GM12878 (cell line): ENCODE measurements around the gene PLPP7. TPM values are rescaled to one million over a fixed set of nuclear protein-coding genes. Genes with fewer than 3 reads are reported as not detected.
"Not testable (repeated sequence)": the region's sequence is repeated elsewhere in the genome, so short reads cannot be mapped to it uniquely, and the experiment has no call there.

Experiments used
- ATAC-seq: fragments of 200-7000 bp; cut with Tn5 transposase; 3 replicates; pipeline ENCODE4 v1.9.1; 2020; ENCODE audit warnings: mild to moderate bottlenecking, moderate library complexity
- BruUV-seq: library from RNA; stranded (reverse); fragments of 400-500 nt; replicated peaks from 2 replicates; lab custom pipeline; 2021; lab: Mats Ljungman, UMichigan
- CTCF ChIA-PET: fragments of 300-600 bp; sonication (Branson Sonifier 250); formaldehyde crosslinking; extraction: SDS; loops from one replicate; lab custom pipeline; 2021; ENCODE audit warnings: inconsistent platforms; lab: Yijun Ruan, JAX
- POLR2A ChIA-PET: fragments of 350-600 bp; formaldehyde crosslinking; extraction: SDS; loops from one replicate; lab custom pipeline; 2021; ENCODE audit warnings: inconsistent platforms; lab: Charles Lee
- RAD21 ChIA-PET: fragments of 300-600 bp; sonication (Branson Sonifier 250); formaldehyde crosslinking; loops from one replicate; lab custom pipeline; 2023; ENCODE audit warnings: antibody characterized with exemption; ENCODE audit not compliant: unreplicated experiment; lab: Charles Lee
- SMC1A ChIA-PET: fragments of 300-600 bp; sonication (Branson Sonifier 250); formaldehyde crosslinking; loops from one replicate; lab custom pipeline; 2023; ENCODE audit not compliant: unreplicated experiment, uncharacterized antibody; lab: Charles Lee
- DNase-seq: peaks from one replicate; pipeline ENCODE4 v3.0.0-alpha.2; 2011; ENCODE audit warnings: low read depth, low spot score
- FAIRE-seq: peaks from 3 replicates; lab custom pipeline; 2011; peaks lifted over from hg19 to GRCh38; lab: Jason Lieb, UNC
- H2AFZ ChIP-seq: 2 replicates; pipeline ENCODE4 v1.6.0; 2011; ENCODE audit warnings: low read depth, low read length, control low read depth; ENCODE audit not compliant: control insufficient read depth
- H3K27ac ChIP-seq: 2 replicates; pipeline ENCODE4 v1.5.1; 2011; ENCODE audit warnings: control low read depth; ENCODE audit not compliant: control insufficient read depth, insufficient read depth
- H3K27me3 ChIP-seq, 2 experiments: replicated peaks in 1 of 2; 2 replicates each; pipeline versions ENCODE4 v1.6.0 to v1.6.1; 2011; ENCODE audit warnings: low read length in 1 of 2; ENCODE audit not compliant: control insufficient read depth in 2 of 2, insufficient read depth in 2 of 2
- H3K36me3 ChIP-seq, 2 experiments: 2 replicates each; pipeline ENCODE4 v1.5.1; 2011; ENCODE audit warnings: low read length in 1 of 2; ENCODE audit not compliant: control insufficient read depth in 2 of 2, insufficient read depth in 2 of 2
- H3K4me1 ChIP-seq: 2 replicates; pipeline ENCODE4 v1.6.1; 2011; ENCODE audit warnings: mild to moderate bottlenecking, low read length, moderate library complexity, mixed read lengths; ENCODE audit not compliant: control insufficient read depth, insufficient read depth
- H3K4me2 ChIP-seq: 2 replicates; pipeline ENCODE4 v1.6.0; 2011; ENCODE audit warnings: control low read depth; ENCODE audit not compliant: control insufficient read depth, insufficient read depth
- H3K4me3 ChIP-seq: fragments of 200-600 bp; sonication (generic); 2 replicates; pipeline ENCODE4 v1.5.1; 2016
- H3K79me2 ChIP-seq: 2 replicates; pipeline ENCODE4 v1.6.0; 2011; ENCODE audit warnings: low read length; ENCODE audit not compliant: control insufficient read depth, insufficient read depth
- H3K9ac ChIP-seq: 2 replicates; pipeline ENCODE4 v1.8.0; 2011; ENCODE audit warnings: low read length, control low read depth, mixed read lengths; ENCODE audit not compliant: control insufficient read depth, insufficient read depth
- H3K9me3 ChIP-seq: replicated peaks from 3 replicates; pipeline ENCODE4 v1.5.1; 2011; ENCODE audit warnings: mild to moderate bottlenecking, low read length; ENCODE audit not compliant: control insufficient read depth, insufficient read depth
- H4K20me1 ChIP-seq: 2 replicates; pipeline ENCODE4 v1.6.0; 2011; ENCODE audit not compliant: control insufficient read depth, insufficient read depth
- CBX3 ChIP-seq: fragments of 200-600 bp; sonication (generic); IDR thresholded peaks from 2 replicates; pipeline ENCODE4 v1.6.1; 2016; ENCODE audit warnings: low read depth, borderline replicate concordance
- GABPA ChIP-seq: IDR thresholded peaks from 2 replicates; pipeline ENCODE4 v1.6.1; 2014; ENCODE audit warnings: antibody characterized with exemption, low read depth, mild to moderate bottlenecking, inconsistent platforms
- MEF2A ChIP-seq: IDR thresholded peaks from 2 replicates; pipeline ENCODE4 v1.6.1; 2011; ENCODE audit warnings: low read depth, mild to moderate bottlenecking, low read length, moderate library complexity; ENCODE audit not compliant: insufficient read depth
- MLLT1 ChIP-seq: fragments of 450-650 bp; IDR thresholded peaks from 2 replicates; pipeline ENCODE4 v1.6.1; 2016; ENCODE audit warnings: mild to moderate bottlenecking
- PKNOX1 ChIP-seq: fragments of 450-650 bp; IDR thresholded peaks from 2 replicates; pipeline ENCODE4 v1.6.1; 2016; ENCODE audit warnings: mild to moderate bottlenecking
- SREBF2 ChIP-seq: IDR thresholded peaks from 2 replicates; pipeline ENCODE4 v1.6.1; 2012; ENCODE audit warnings: mild to moderate bottlenecking, low read length
- TCF12 ChIP-seq: IDR thresholded peaks from 2 replicates; pipeline ENCODE4 v1.6.1; 2011; ENCODE audit warnings: low read depth, mild to moderate bottlenecking, low read length
- WGBS: methylation state at CpG from one replicate; pipeline ENCODE4 v1.1.6; 2016; ENCODE audit warnings: low lambda C conversion rate; ENCODE audit not compliant: insufficient replicate concordance, insufficient coverage; ENCODE audit errors: missing lambda C conversion rate; 5-methylcytosine and 5-hydroxymethylcytosine counted together
- in situ Hi-C: fragments of 300-500 bp; cut with MboI; formaldehyde crosslinking; loops from 9 replicates; pipeline ENCODE4 v1.14.3; 2018; ENCODE audit warnings: mixed read lengths
- intact Hi-C: fragments of 100-400 bp; cut with micrococcal nuclease; formaldehyde crosslinking; loops from one replicate; pipeline ENCODE4 v1.14.2; 2022; ENCODE audit not compliant: unreplicated experiment
- polyA plus RNA-seq, 11 experiments: library from polyadenylated mRNA; depleted of rRNA in 4 of 11; unstranded in 6 of 11; stranded (reverse) in 5 of 11; fragments of >200 nt; fragmentation: Nextera tagmentation in 4 of 11; fragmentation: Illumina TruSeq in 1 of 11; extraction: Ambion mirVana in 4 of 11; extraction: Trizol in 1 of 11; gene quantifications; 1 replicate in 1 of 11; 2 replicates in 10 of 11; pipeline versions ENCODE4 v1.2.1 to v1.2.3, GENCODE V29; 2011 to 2016; ENCODE audit warnings: inconsistent platforms in 2 of 11, missing spikeins in 2 of 11, low read depth in 1 of 11
- total RNA-seq, 4 experiments: library from RNA; depleted of rRNA in 3 of 4; stranded (reverse); fragments of >200 nt in 3 of 4; fragmentation: Illumina TruSeq in 1 of 4; extraction: Trizol in 1 of 4; gene quantifications; 2 replicates each; pipeline versions ENCODE4 v1.2.1 to v1.2.3, GENCODE V29; 2013 to 2021

PLPP7 gene
- total and polyA plus RNA-seq, 10 of the 15 experiments (the other 5 are each of a cell fraction or from before 2014, with no cell fraction given): 0.05 to 1.0 (median 0.40) TPM; not detected in 3

GRCh38 chr9:131240047-131240921 is 49.2 kb upstream of the PLPP7 start:
- no peak overlapping the region for H3K4me2 ChIP-seq
- no peaks in the 10 kb centered on the region for H3K27me3 ChIP-seq
- H4K20me1 ChIP-seq: no peaks in the 10 kb centered on the region
- WGBS: 83% methylated on average over 22 of the region's 22 CpGs
- H3K4me1 ChIP-seq: peaks cover 17% of the 10 kb centered on the region
- H3K36me3 ChIP-seq: peaks cover 0 to 5% of the 10 kb centered on the region in 2 experiments; a peak in 2 of 4 replicates
- H2AFZ ChIP-seq: no peak overlapping the region
- no TSS peak for BruUV-seq
- ATAC-seq: no peak
- no peaks in the 10 kb centered on the region for H3K9me3 ChIP-seq
- no peak overlapping the region for H3K9ac ChIP-seq
- RAD21 ChIA-PET: no interaction called here
- no peak for TF ChIP-seq SREBF2
- TF ChIP-seq MLLT1: no peak
- no peak for TF ChIP-seq TCF12
- no peak for TF ChIP-seq CBX3
- TF ChIP-seq GABPA: no peak
- TF ChIP-seq PKNOX1: no peak
- TF ChIP-seq MEF2A: no peak
- TF ChIP-seq, all 136 proteins: peak for 0
- ChIA-PET POLR2A (no interaction called here), SMC1A (no interaction called here), CTCF (interaction anchor here (0.5 kb wide), 1 partner anchor 8 kb away, joined by 4 read pairs; no protein-coding TSS in a partner anchor)
- DNase-seq (no peak), FAIRE-seq (no peak)
- no peak overlapping the region for H3K27ac ChIP-seq
- H3K79me2 ChIP-seq: no peaks in the 10 kb centered on the region
- H3K4me3 ChIP-seq: no peak overlapping the region
- intact Hi-C loops (no loop called here), in situ Hi-C loops (no loop called here)

GRCh38 chr9:131244331-131244730 is 45.2 kb upstream of the PLPP7 start:
- intact Hi-C loops, SMC1A ChIA-PET, H3K27ac ChIP-seq, H3K4me1 ChIP-seq, H3K4me2 ChIP-seq, DNase-seq, H3K4me3 ChIP-seq, H4K20me1 ChIP-seq, H2AFZ ChIP-seq, CTCF ChIA-PET, H3K79me2 ChIP-seq, H3K9ac ChIP-seq, FAIRE-seq, BruUV-seq, POLR2A ChIA-PET, RAD21 ChIA-PET, H3K9me3 ChIP-seq, in situ Hi-C loops, ATAC-seq, H3K36me3 ChIP-seq, H3K27me3 ChIP-seq: not testable (repeated sequence)
- 66% methylated on average over 5 of the region's 5 CpGs for WGBS
